VCaP (cell line): ENCODE data around the gene VSTM2L.

Source experiments
- H3K27ac ChIP-seq: fragments of 450-650 bp; 2 replicates; pipeline ENCODE4 v1.5.1; 2017
- CTCF ChIP-seq: fragments of 450-650 bp; conservative IDR thresholded peaks from 2 replicates; pipeline ENCODE4 v1.5.1; 2017; ENCODE audit warnings: mild to moderate bottlenecking, moderate library complexity

VSTM2L gene

GRCh38 chr20:37866051-37866450, 36.9 kb upstream of the VSTM2L start:
- peak overlapping the region; percentile 28 for H3K27ac ChIP-seq
- no peak for TF ChIP-seq CTCF

- peak overlapping the region; percentile 28 for H3K27ac ChIP-seq
- TF ChIP-seq CTCF = no peak
Observed at GRCh38 chr20:37867289-37868195, 35.4 kb upstream of the VSTM2L start.

- H3K27ac ChIP-seq = no peak overlapping the region
- no peak for TF ChIP-seq CTCF
Observed at GRCh38 chr20:37868851-37869333, 34.0 kb upstream of the VSTM2L start.

- no peak overlapping the region for H3K27ac ChIP-seq
- no peak for TF ChIP-seq CTCF
Observed at GRCh38 chr20:37869334-37869861, 33.5 kb upstream of the VSTM2L start.

GRCh38 chr20:37870294-37870693, 32.6 kb upstream of the VSTM2L start:
- H3K27ac ChIP-seq = no peak overlapping the region
- no peak for TF ChIP-seq CTCF

GRCh38 chr20:37871751-37872150, 31.2 kb upstream of the VSTM2L start:
- H3K27ac ChIP-seq = no peak overlapping the region
- TF ChIP-seq CTCF = no peak

- no peak for TF ChIP-seq CTCF
- H3K27ac ChIP-seq = no peak overlapping the region
Observed at GRCh38 chr20:37872161-37872560, 30.8 kb upstream of the VSTM2L start.
